ENCODE measurements around the gene MKI67.

- TF ChIP-seq, protein P1, sequence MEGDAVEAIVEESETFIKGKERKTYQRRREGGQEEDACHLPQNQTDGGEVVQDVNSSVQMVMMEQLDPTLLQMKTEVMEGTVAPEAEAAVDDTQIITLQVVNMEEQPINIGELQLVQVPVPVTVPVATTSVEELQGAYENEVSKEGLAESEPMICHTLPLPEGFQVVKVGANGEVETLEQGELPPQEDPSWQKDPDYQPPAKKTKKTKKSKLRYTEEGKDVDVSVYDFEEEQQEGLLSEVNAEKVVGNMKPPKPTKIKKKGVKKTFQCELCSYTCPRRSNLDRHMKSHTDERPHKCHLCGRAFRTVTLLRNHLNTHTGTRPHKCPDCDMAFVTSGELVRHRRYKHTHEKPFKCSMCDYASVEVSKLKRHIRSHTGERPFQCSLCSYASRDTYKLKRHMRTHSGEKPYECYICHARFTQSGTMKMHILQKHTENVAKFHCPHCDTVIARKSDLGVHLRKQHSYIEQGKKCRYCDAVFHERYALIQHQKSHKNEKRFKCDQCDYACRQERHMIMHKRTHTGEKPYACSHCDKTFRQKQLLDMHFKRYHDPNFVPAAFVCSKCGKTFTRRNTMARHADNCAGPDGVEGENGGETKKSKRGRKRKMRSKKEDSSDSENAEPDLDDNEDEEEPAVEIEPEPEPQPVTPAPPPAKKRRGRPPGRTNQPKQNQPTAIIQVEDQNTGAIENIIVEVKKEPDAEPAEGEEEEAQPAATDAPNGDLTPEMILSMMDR (IDR thresholded peaks at IDR 0.05) = no peak
- no peak for TF ChIP-seq EP300 (IDR thresholded peaks at IDR 0.05)
Measured at GRCh38 chr10:128074589-128074988, 51.6 kb downstream of the MKI67 start.

All from stomach (tissue), 4 donors.